ENCODE measurements around the gene OPTN. TPM values are rescaled to one million over a fixed set of nuclear protein-coding genes. Genes with fewer than 3 reads are reported as not detected.
"Not testable (repeated sequence)": the region's sequence is repeated elsewhere in the genome, so short reads cannot be mapped to it uniquely, and the experiment has no call there.

Gene OPTN
- total RNA-seq, 1 experiment from 2014 or later = 22.3 TPM

DNA sequence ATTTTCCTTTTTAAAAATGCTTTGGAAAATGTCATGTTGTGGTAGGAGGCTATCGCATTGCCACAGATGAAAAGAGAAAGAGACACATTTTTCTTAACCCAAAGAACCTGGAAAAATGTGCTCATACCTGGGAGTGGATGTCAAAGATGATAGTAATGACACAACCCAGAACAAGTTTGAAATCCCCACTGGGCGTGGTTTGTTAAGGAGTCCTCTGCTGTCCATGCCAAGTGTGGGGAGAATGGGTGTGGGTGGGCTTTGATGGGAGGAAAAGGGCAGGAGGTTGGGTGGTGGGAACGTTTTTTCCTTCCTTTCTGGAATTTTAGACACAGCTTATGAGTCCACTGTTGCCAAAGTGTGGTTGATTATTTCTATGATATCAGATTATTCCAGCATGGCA lies 10.9 kb downstream of the OPTN start:
- in situ Hi-C loops (cut with HindIII; ENCODE audit: low pct_unique_long_range_greater_than_20kb, low sequenced_read_pairs) = no loop called here
- DNase-seq (ENCODE audit: low read depth, low spot score) = no peak

DNA sequence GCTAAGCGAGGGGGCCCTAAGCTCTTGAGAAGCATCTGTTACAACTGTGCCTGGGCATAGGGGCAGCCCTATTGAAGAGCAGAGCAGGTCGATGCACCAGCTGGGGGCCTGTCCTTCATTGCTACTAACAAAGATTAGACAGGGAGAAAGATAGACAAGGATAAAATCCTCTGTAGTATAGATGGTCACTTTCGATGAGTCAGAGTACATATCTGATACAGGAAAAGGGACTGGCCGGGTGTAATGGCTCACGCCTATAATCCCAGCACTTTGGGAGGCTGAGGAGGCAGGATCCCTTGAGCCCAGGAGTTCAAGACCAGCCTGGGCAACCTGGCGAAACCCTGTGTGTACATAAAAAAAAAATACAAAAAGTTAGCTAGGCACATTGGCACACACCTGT lies 13.6 kb downstream of the OPTN start:
- DNase-seq (ENCODE audit: low read depth, low spot score) = no peak
- in situ Hi-C loops (cut with HindIII; ENCODE audit: low pct_unique_long_range_greater_than_20kb, low sequenced_read_pairs) = no loop called here

GRCh38 chr10:13115832-13116803 lies 16.2 kb downstream of the OPTN start:
- DNase-seq (ENCODE audit: low read depth, low spot score) = no peak
- in situ Hi-C loops (cut with HindIII; ENCODE audit: low pct_unique_long_range_greater_than_20kb, low sequenced_read_pairs) = no loop called here

GRCh38 chr10:13117841-13118783 lies 18.1 kb downstream of the OPTN start:
- no peak for DNase-seq (ENCODE audit: low read depth, low spot score)
- in situ Hi-C loops (cut with HindIII; ENCODE audit: low pct_unique_long_range_greater_than_20kb, low sequenced_read_pairs) = no loop called here

GRCh38 chr10:13118784-13119410 lies 18.9 kb downstream of the OPTN start:
- in situ Hi-C loops (cut with HindIII; ENCODE audit: low pct_unique_long_range_greater_than_20kb, low sequenced_read_pairs) = no loop called here
- DNase-seq (ENCODE audit: low read depth, low spot score) = no peak

DNA sequence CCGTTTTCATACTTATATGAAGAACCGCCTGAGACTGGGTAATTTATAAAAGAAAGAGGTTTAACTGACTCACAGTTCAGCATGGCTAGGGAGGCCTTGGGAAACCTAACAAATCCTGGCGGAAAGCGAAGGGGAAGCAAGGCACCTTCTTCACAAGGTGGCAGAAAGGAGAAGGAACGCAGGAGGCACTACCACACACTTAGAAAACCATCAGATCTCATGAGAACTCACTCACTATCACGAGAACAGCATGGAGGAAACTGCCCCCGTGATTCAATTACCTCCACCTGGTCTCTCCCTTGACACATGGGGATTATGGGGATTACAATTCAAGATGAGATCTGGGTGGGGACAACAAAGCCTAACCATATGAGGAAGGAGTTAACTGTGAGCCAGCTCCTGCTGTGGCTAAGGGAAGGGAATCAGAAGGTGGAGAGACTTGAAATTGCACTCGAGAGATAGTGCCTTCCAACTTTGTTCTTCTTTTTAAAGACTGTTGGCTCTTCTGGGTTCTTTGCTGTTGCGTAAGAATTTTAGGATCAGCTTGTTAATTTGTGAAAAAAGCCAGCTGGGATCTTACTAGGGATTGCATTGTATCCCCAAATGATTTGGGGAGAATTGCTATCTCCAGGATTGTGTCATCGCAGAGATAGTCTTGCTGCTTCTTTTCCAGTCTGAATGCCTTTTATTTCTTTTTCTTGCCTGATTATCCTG lies 21.0 kb downstream of the OPTN start:
- no peak for DNase-seq (ENCODE audit: low read depth, low spot score)
- in situ Hi-C loops (cut with HindIII; ENCODE audit: low pct_unique_long_range_greater_than_20kb, low sequenced_read_pairs) = no loop called here

DNA sequence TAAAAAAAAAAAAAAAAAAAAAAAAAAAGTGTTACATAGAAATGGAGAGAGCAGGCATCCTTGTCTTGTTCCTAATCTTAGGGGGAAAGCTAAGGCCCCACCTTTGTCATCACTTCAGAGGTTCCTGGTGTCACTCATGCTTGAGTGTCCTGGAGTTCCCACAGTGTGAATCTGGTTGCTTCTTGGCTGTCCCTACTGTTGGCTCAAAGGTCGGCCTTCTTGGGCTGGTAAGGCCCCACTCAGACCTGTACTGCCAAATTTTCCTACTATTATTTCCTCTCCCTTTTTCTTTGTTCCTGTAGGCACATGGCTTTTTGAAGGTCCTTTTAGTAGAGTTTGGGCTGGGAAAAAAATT lies 21.5 kb downstream of the OPTN start:
- DNase-seq (ENCODE audit: low read depth, low spot score) = no peak
- in situ Hi-C loops (cut with HindIII; ENCODE audit: low pct_unique_long_range_greater_than_20kb, low sequenced_read_pairs) = no loop called here

DNA sequence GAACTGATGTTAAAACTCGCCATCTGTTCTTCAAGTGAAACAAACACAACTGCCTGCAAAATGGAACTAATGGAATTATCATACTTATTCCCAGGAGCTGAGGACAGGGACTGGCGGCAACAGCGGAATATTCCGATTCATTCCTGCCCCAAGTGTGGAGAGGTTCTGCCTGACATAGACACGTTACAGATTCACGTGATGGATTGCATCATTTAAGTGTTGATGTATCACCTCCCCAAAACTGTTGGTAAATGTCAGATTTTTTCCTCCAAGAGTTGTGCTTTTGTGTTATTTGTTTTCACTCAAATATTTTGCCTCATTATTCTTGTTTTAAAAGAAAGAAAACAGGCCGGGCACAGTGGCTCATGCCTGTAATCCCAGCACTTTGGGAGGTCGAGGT lies 36.7 kb downstream of the OPTN start:
- DNase-seq (ENCODE audit: low read depth, low spot score) = no peak
- in situ Hi-C loops (cut with HindIII; ENCODE audit: low pct_unique_long_range_greater_than_20kb, low sequenced_read_pairs) = no loop called here

- DNase-seq (ENCODE audit: low read depth, low spot score) = no peak
- in situ Hi-C loops (cut with HindIII; ENCODE audit: low pct_unique_long_range_greater_than_20kb, low sequenced_read_pairs) = no loop called here
Observed at GRCh38 chr10:13139150-13139549, 39.2 kb downstream of the OPTN start.

DNA sequence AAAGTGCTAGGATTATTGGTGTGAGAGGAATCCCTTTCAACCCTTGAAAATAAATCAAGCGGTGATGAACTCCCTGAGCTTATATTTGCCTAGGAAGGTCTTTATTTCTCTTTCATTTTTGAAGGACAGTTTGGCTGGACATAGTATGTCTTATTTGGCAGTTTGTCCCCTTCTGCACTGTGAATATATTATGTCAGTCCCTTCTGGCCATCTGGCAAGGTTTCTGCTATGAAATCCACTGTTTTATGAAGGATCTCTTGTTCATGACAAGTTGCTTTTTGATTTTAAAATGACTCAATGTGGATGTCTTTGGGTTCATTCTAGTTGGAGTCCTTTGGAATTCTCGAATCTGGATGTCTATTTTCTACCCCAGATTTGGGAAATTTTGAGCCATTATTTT lies 39.7 kb downstream of the OPTN start:
- no peak for DNase-seq (ENCODE audit: low read depth, low spot score)
- in situ Hi-C loops (cut with HindIII; ENCODE audit: low pct_unique_long_range_greater_than_20kb, low sequenced_read_pairs) = no loop called here

- DNase-seq (ENCODE audit: low read depth, low spot score) = no peak
- in situ Hi-C loops (cut with HindIII; ENCODE audit: low pct_unique_long_range_greater_than_20kb, low sequenced_read_pairs) = no loop called here
Observed at GRCh38 chr10:13140627-13141190, 40.7 kb downstream of the OPTN start.

DNA sequence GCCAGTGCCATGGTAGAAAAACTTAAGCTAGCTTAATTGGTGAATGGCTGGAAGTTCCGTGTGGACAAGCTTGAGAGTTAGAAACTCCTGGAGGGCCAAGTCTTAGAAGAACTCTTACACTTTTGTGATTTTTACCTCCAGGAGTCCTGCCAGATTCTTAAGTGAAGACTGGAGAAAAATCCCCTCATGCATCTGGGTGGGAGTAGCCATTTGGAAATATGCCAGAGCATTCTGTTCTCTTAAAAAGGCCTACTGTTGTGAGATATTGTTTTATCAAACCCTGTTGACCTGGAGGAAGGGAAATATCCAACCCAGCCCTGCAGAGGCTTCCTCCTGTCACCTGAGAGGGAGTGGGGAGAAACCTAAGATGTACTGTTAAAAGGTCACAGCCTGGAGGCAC lies 43.8 kb downstream of the OPTN start:
- DNase-seq (ENCODE audit: low read depth, low spot score) = no peak
- in situ Hi-C loops (cut with HindIII; ENCODE audit: low pct_unique_long_range_greater_than_20kb, low sequenced_read_pairs) = no loop called here

GRCh38 chr10:13144814-13145213 lies 44.9 kb downstream of the OPTN start:
- in situ Hi-C loops (cut with HindIII; ENCODE audit: low pct_unique_long_range_greater_than_20kb, low sequenced_read_pairs) = no loop called here
- DNase-seq (ENCODE audit: low read depth, low spot score) = no peak

DNA sequence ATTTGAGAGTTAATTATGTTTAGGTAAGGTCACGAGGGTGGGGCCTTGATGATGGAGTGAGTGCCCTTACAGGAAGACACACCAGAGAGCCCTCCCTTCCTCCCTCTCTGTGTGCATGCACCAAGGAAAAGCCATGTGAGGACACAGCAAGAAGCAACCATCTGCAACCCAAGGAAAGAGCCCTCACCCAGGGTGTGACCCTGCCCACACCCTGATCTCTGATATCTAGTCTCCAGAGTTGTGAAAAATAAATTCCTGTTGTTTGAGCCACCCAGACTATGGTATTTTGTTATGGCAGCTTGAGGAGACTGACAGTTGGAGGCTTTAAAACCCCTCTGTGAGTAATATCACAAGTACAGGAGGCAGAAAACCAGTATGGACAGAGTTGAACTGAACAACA lies 46.4 kb downstream of the OPTN start:
- in situ Hi-C loops (cut with HindIII; ENCODE audit: low pct_unique_long_range_greater_than_20kb, low sequenced_read_pairs) = no loop called here
- DNase-seq (ENCODE audit: low read depth, low spot score) = no peak

- in situ Hi-C loops (cut with HindIII; ENCODE audit: low pct_unique_long_range_greater_than_20kb, low sequenced_read_pairs) = no loop called here
- DNase-seq (ENCODE audit: low read depth, low spot score) = no peak
Observed at GRCh38 chr10:13147161-13147560, 47.2 kb downstream of the OPTN start.

DNA sequence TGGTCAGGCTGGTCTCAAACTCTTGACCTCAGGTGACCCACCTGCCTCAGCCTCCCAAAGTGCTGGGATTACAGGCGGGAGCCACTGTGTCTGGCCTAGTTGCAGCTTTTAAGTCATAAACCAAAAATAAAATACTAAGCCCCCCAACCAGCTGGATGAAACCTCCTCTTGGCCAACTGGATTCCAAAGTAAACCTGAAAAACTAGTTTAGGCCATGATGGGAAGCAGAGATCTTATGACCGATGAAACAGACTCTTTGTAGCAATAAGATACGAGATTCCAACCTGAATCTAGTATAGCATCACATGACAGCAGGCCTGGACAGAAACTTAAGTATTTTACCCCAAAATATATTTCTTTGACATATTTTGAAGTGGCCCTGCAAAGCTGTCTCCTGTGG lies 52.3 kb downstream of the OPTN start:
- in situ Hi-C loops (cut with HindIII; ENCODE audit: low pct_unique_long_range_greater_than_20kb, low sequenced_read_pairs) = no loop called here
- DNase-seq (ENCODE audit: low read depth, low spot score) = no peak

GRCh38 chr10:13155860-13156259 lies 55.9 kb downstream of the OPTN start:
- DNase-seq (ENCODE audit: low read depth, low spot score); in situ Hi-C loops (cut with HindIII; ENCODE audit: low pct_unique_long_range_greater_than_20kb, low sequenced_read_pairs): not testable (repeated sequence)
